Chondrocyte (in vitro differentiated cells): ENCODE results near the gene RNF41. TPM values are rescaled to one million over a fixed set of nuclear protein-coding genes. Genes with fewer than 3 reads are reported as not detected.

Source experiments
- DNase-seq: peaks from one replicate; pipeline ENCODE4 v3.0.0; 2021; ENCODE audit warnings: mixed read lengths, low spot score
- H3K27ac Mint-ChIP-seq: one replicate; pipeline ENCODE4 v1.8.0; 2021; ENCODE audit warnings: mild to moderate bottlenecking, moderate library complexity, mixed read lengths; ENCODE audit not compliant: unreplicated experiment
- H3K27me3 Mint-ChIP-seq: 2 replicates; pipeline ENCODE4 v1.8.0; 2021; ENCODE audit warnings: low read depth, mixed read lengths
- H3K36me3 Mint-ChIP-seq: 2 replicates; pipeline ENCODE4 v1.8.0; 2021; ENCODE audit warnings: low read depth, mixed read lengths
- H3K4me1 Mint-ChIP-seq: 2 replicates; pipeline ENCODE4 v1.8.0; 2021; ENCODE audit warnings: low read depth, mild to moderate bottlenecking, mixed read lengths
- H3K4me3 Mint-ChIP-seq: one replicate; pipeline ENCODE4 v1.8.0; 2021; ENCODE audit warnings: mild to moderate bottlenecking, moderate library complexity, mixed read lengths; ENCODE audit not compliant: unreplicated experiment
- H3K9me3 Mint-ChIP-seq: 2 replicates; pipeline ENCODE4 v1.8.0; 2021; ENCODE audit warnings: low read depth, mixed read lengths
- CTCF ChIP-seq: fragments of 200-600 bp; sonication (generic); IDR thresholded peaks from 2 replicates; pipeline ENCODE4 v1.5.0; 2021; ENCODE audit warnings: antibody characterized with exemption, mild to moderate bottlenecking, moderate library complexity
- total RNA-seq: library from RNA; stranded (reverse); gene quantifications from 3 replicates; pipeline ENCODE4 v1.2.1, GENCODE V29; 2021

The RNF41 gene
- total RNA-seq, 1 donor from 2014 or later = 103 TPM

GRCh38 chr12:56192582-56192981, 29.1 kb downstream of the RNF41 start:
- Mint-ChIP-seq H3K9me3 (no peaks in the 10 kb centered on the region), H3K4me1 (peaks cover 37% of the 10 kb centered on the region), H3K36me3 (no peaks in the 10 kb centered on the region), H3K27me3 (no peaks in the 10 kb centered on the region), H3K4me3 (no peak overlapping the region), H3K27ac (no peak overlapping the region)
- no peak for TF ChIP-seq CTCF
- no peak for DNase-seq

GRCh38 chr12:56190695-56191155, 31.0 kb downstream of the RNF41 start:
- DNase-seq = no peak
- H3K27me3 Mint-ChIP-seq = no peaks in the 10 kb centered on the region
- H3K9me3 Mint-ChIP-seq = no peaks in the 10 kb centered on the region
- TF ChIP-seq CTCF = no peak
- H3K36me3 Mint-ChIP-seq = peaks cover 4% of the 10 kb centered on the region
- H3K4me3 Mint-ChIP-seq = peak overlapping the region; percentile 99
- peaks cover 33% of the 10 kb centered on the region for H3K4me1 Mint-ChIP-seq
- H3K27ac Mint-ChIP-seq = peak overlapping the region; percentile 99

- Mint-ChIP-seq H3K27ac (peak overlapping the region; percentile 99), H3K4me1 (peaks cover 33% of the 10 kb centered on the region), H3K36me3 (peaks cover 4% of the 10 kb centered on the region), H3K4me3 (peak overlapping the region; percentile 99), H3K9me3 (no peaks in the 10 kb centered on the region), H3K27me3 (no peaks in the 10 kb centered on the region)
- no peak for DNase-seq
- TF ChIP-seq CTCF = peak; percentile 67
Observed at GRCh38 chr12:56189918-56190694, 31.6 kb downstream of the RNF41 start.

GRCh38 chr12:56189099-56189917, 32.4 kb downstream of the RNF41 start, which contains the start of gene SMARCC2:
SMARCC2 (minus strand) TSS chr12:56189483; CDS start chr12:56189461, 22 bp downstream.
- Mint-ChIP-seq H3K36me3 (peaks cover 8% of the 10 kb centered on the region), H3K27ac (peak within 1 kb of the TSS; percentile 99), H3K9me3 (no peaks in the 10 kb centered on the region), H3K27me3 (no peaks in the 10 kb centered on the region), H3K4me1 (peaks cover 33% of the 10 kb centered on the region), H3K4me3 (peak within 1 kb of the TSS; percentile 99)
- no peak for DNase-seq
- peak; percentile 87 for TF ChIP-seq CTCF

- peaks cover 33% of the 10 kb centered on the region for H3K4me1 Mint-ChIP-seq
- no peak for TF ChIP-seq CTCF
- peak overlapping the region; percentile 71 for H3K27ac Mint-ChIP-seq
- DNase-seq = no peak
- H3K27me3 Mint-ChIP-seq = no peaks in the 10 kb centered on the region
- no peaks in the 10 kb centered on the region for H3K9me3 Mint-ChIP-seq
- peak overlapping the region; percentile 74 for H3K4me3 Mint-ChIP-seq
- H3K36me3 Mint-ChIP-seq = peaks cover 10% of the 10 kb centered on the region
Observed at GRCh38 chr12:56188778-56189098, 33.0 kb downstream of the RNF41 start.
